T-helper 1 cell treated with Interleukin-12 subunit alpha and Interleukin-12 subunit beta and Interleukin-4 antibody, amounts not matched to agents 30 μg/mL and 1 μg/mL, for 36 hours (primary cell): ENCODE data around the gene PANK4.

ENCODE experiments used
- H3K27ac Mint-ChIP-seq: one replicate; pipeline ENCODE4 v1.8.0; 2021; ENCODE audit warnings: mild to moderate bottlenecking, mixed read lengths
- H3K27me3 Mint-ChIP-seq: one replicate; pipeline ENCODE4 v1.8.0; 2021; ENCODE audit warnings: low read depth, mixed read lengths
- H3K36me3 Mint-ChIP-seq: one replicate; pipeline ENCODE4 v1.8.0; 2021; ENCODE audit warnings: low read depth, mixed read lengths
- H3K4me1 Mint-ChIP-seq: one replicate; pipeline ENCODE4 v1.8.0; 2021; ENCODE audit warnings: low read depth, mixed read lengths
- H3K4me3 Mint-ChIP-seq: one replicate; pipeline ENCODE4 v1.8.0; 2021; ENCODE audit warnings: mild to moderate bottlenecking, moderate library complexity, mixed read lengths
- H3K9me3 Mint-ChIP-seq: one replicate; pipeline ENCODE4 v1.8.0; 2021; ENCODE audit warnings: mixed read lengths

The PANK4 gene

DNA sequence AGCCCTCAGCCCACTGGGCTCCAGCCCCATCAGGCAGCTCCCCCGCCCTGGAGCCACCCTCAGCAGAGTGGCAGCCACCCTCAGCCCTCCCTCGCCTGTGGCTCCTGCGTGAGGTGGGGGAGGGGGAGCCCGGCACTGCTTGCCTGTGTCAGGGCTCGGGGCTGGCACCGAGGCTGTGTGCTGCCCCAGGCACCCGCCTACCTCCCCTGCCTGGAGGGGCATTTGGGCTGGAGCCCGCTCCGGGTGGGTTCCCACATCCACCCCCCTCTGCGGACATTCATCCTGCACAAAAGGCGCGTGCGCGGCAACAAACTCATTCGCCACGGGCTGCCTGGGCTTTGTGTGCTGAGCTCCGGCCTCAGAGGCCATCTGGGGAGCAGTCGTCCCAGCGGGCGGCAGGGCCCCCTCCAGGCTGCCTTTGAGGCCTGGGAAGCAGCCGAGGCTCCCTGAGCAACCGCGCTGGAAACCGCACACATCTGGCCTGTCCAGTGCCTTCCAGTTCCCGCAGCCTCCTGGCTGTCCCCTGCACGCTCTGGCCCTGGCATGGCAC, 17.2 kb upstream of the PANK4 start:
- Mint-ChIP-seq H3K4me1 (peaks cover 9% of the 10 kb centered on the region), H3K27me3 (peaks cover 18% of the 10 kb centered on the region), H3K9me3 (no peaks in the 10 kb centered on the region), H3K27ac (no peak overlapping the region), H3K36me3 (no peaks in the 10 kb centered on the region), H3K4me3 (no peak overlapping the region)

DNA sequence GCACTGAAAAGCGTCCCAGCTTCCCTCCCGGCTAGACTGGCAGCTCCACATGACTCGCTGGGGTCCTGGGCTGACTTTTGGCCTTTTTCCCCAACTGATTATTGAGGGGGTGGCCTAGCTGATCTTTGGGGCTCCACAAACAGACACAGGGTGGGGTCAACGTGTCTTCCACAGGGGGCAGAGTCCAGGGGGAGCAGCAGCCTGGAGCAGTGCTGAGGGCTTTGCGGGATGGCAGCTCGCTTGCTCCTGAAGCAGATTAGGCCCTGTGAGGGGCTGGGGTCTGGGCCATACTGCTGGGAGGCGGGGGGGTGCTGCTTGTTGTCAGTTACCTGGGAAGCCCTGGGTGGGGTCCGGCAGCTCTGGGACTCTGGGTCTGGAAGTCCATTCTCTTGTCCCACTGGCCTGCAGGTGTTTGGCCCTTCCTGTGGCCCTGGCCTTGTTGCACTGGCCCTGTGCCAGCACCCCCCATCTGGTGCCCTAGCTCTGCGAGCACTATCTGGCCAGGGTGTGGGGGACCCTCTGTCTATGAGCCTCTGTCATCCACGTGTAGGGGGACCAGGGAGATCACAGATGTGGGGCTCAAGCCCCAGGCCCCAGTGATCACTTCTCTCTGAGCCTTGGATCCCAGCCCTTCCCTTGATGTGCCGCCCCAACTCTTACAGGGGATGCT, 16.0 kb upstream of the PANK4 start:
- Mint-ChIP-seq H3K27ac (no peak overlapping the region), H3K4me3 (no peak overlapping the region), H3K27me3 (peaks cover 18% of the 10 kb centered on the region), H3K36me3 (no peaks in the 10 kb centered on the region), H3K9me3 (no peaks in the 10 kb centered on the region), H3K4me1 (peaks cover 1% of the 10 kb centered on the region)

DNA sequence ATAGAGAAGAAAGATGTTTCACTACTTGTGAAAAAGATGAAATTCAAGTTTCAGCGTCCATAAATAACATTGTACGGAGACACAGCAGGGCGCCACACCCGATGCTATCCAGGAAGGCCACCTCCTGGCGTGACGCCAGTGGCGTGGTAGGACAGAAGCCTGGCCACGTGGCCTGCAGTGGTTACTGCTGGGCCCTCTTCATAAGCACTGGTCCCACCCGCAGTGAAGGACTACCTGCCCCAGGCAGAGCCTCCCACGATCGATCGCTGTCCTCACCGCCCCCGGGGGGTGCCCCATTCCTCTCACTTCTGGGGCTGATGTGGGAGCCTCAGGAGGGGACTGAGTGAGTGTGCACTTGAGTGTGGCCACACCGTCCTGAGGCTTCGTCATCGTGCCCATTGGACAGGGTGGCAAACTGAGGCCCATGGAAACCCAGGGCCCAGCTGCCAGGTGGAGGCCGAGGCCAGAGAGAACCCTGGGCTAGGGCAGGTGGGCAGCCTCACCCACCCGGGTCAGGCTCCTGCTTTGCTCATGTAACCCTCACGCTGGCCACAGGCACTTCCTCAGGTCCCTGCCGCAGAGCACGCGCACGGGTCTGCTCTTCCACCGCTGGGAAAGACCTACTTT, 15.3 kb upstream of the PANK4 start:
- Mint-ChIP-seq H3K27me3 (peaks cover 22% of the 10 kb centered on the region), H3K9me3 (no peaks in the 10 kb centered on the region), H3K27ac (no peak overlapping the region), H3K4me3 (no peak overlapping the region), H3K36me3 (no peaks in the 10 kb centered on the region), H3K4me1 (peaks cover 1% of the 10 kb centered on the region)

DNA sequence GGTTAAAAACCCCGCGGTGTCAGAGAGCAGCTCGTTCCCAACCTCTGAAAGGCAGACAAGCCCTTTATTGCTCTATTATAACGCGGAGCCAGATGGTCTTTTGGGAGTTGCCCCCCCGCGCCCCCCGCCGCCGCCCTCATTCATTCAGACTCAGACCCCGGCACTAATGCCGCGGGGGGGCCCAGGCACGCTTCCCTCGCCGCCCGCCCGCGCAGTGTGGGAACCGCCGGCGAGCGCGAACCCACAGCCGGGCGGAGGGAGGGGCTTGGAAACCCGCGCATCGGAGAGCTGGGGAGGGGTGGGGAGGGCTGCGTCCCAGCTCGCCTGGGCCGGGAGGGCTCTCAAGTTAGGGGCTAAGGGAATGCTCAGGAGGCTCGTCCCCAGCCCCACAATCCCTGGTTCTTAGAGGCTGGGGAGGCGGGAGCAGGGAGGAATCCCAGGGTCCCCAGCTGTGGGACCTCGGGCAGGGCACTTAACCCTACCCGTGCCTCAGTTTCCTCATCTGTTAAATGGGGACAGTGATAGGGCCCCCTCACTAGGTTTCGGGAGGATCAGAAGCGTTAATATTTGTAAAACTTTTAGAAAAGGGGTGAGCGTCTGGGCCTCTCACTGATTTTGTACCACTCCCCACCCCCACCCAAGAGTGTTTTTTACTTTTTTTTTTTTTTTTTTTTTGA, 14.6 kb upstream of the PANK4 start:
- H3K4me1 Mint-ChIP-seq: peaks cover 1% of the 10 kb centered on the region
- H3K27me3 Mint-ChIP-seq: peaks cover 22% of the 10 kb centered on the region
- no peak overlapping the region for H3K4me3 Mint-ChIP-seq

DNA sequence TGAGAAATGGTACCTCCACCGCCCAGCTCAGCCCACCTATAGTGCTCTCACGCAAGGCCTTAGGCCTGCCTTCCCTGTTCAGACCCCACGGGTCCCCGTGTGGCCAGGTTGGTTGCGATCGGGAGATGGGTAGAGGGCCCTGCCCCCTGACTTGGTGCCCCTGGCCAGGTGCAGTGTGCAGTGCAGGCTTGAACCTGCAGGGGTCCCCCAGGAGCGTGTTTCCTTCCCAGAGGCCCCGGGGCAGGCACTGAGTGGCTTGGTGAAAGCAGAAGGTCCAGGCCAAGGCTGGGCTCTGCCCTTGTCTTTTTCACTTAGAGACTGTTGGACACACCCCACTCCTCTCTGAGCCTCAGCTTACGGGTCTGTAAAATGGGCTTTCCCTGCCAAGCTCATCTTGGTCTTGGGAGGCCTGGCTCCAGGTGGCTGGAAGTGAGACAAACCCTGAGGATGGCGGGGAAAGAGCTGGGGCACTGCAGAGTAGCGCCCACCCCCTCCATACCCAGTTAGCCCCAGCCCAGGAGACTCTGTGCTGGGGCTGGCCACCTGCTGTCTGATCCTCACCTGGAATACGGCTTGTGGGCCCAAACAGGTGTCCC, 13.0 kb upstream of the PANK4 start:
- Mint-ChIP-seq H3K36me3 (no peaks in the 10 kb centered on the region), H3K4me1 (peaks cover 1% of the 10 kb centered on the region), H3K27me3 (peaks cover 27% of the 10 kb centered on the region), H3K27ac (no peak overlapping the region), H3K4me3 (no peak overlapping the region), H3K9me3 (no peaks in the 10 kb centered on the region)

More for the DNA sequence above, 14.6 kb upstream of the PANK4 start:
- H3K36me3 Mint-ChIP-seq: no peaks in the 10 kb centered on the region
- no peak overlapping the region for H3K27ac Mint-ChIP-seq
- H3K9me3 Mint-ChIP-seq: no peaks in the 10 kb centered on the region

DNA sequence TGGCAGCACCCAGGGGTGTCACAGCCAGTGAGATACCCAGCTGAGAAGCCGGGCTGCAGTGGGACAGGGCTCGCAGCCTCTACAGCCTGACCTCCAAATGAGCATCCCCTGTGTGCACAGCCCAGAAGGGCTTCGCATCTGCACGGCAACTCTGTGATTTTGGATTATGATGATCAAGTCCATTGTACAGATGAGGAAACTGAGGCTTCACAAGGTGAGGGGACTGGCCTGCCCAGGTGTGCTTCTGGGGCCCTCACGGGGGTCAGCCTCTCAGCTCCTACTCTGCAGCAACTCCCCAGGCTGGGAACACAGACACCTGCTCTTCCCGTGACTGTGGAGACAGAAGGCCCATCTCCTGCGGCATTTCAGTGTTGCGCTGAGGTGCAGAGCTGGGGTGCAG, 12.5 kb upstream of the PANK4 start:
- peaks cover 27% of the 10 kb centered on the region for H3K27me3 Mint-ChIP-seq
- H3K4me3 Mint-ChIP-seq: no peak overlapping the region
- H3K27ac Mint-ChIP-seq: no peak overlapping the region
- H3K9me3 Mint-ChIP-seq: no peaks in the 10 kb centered on the region
- H3K4me1 Mint-ChIP-seq: peaks cover 1% of the 10 kb centered on the region
- H3K36me3 Mint-ChIP-seq: no peaks in the 10 kb centered on the region

DNA sequence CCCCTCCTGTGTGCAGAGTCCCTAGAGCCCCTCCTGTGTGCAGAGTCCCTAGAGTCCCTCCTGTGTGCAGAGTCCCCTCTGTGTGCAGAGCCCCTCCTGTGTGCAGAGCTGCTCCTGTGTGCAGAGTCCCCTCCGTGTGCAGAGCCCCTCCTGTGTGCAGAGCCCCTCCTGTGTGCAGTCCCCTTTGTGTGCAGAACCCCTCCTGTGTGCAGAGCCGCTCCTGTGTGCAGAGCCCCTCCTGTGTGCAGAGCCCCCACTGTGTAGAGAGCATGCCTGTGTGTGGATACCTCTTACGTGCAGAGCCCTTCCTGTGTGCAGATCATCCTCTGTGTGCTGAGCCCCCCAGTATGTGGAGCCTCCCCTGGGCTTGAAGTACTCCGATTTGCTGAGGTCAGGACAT, 12.0 kb upstream of the PANK4 start:
- Mint-ChIP-seq H3K36me3 (no peaks in the 10 kb centered on the region), H3K4me3 (no peak overlapping the region), H3K9me3 (no peaks in the 10 kb centered on the region), H3K27ac (no peak overlapping the region), H3K27me3 (peaks cover 28% of the 10 kb centered on the region), H3K4me1 (peaks cover 1% of the 10 kb centered on the region)

DNA sequence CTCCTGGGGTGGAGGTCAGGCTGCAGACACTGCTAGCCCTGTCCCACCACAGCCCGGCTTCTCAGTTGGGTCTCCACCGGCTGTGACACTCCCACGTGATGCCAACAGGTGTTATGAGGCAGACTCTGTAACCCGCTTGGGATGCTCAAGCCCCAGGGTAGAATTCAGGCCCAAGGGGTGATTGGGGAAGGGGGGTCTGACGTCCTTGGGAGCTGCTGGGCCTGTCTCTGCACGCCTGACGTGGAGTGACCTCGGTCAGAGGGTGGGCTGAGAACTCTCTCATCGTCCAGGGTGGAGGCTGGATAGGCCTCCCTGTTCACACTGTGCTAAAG, 11.4 kb upstream of the PANK4 start:
- Mint-ChIP-seq H3K27ac (no peak overlapping the region), H3K36me3 (no peaks in the 10 kb centered on the region), H3K4me3 (no peak overlapping the region), H3K27me3 (peaks cover 32% of the 10 kb centered on the region), H3K4me1 (peaks cover 1% of the 10 kb centered on the region), H3K9me3 (no peaks in the 10 kb centered on the region)

DNA sequence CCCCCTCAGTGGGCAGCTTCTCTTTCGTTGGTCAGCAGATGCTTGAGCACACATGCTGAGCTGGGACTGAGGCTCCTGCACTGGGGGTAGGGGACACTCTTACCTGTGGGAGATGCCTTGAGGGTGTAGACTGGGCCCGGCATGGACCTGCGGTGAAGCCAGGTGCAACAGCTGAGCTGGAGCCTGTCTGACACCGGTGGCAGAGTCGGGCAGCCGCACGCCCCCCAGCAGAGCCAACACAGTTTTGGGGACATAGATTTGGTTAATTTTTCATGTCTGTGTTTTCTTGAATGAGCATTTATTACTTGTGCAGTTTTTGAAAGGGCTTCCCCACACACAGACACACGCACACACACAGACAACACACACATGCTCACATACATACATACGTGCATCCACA, 9.6 kb upstream of the PANK4 start:
- no peak overlapping the region for H3K27ac Mint-ChIP-seq
- H3K9me3 Mint-ChIP-seq: no peaks in the 10 kb centered on the region

DNA sequence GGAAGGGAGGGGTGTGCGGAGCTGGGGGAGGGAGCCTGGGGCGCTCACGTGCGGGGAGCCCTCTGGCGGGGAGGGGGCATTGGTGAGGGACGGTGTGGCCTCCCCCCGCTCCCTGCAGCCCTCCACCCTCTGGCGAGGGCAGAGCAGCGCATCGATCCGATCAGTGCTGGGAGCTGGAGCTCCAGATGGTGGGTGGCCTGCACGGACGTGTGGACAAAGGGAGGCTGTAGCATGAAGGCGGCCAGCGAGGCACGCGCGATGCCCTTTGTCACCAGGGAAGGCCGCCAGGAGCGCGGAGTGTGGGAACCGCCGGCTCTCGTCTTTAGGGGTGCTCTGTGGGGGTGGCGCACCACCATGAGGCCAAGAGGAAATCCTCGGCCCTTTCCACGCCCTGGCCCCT, 9.1 kb upstream of the PANK4 start:
- Mint-ChIP-seq H3K36me3 (no peaks in the 10 kb centered on the region), H3K4me1 (no peaks in the 10 kb centered on the region), H3K27ac (no peak overlapping the region), H3K4me3 (no peak overlapping the region), H3K27me3 (peaks cover 27% of the 10 kb centered on the region), H3K9me3 (no peaks in the 10 kb centered on the region)

More for the DNA sequence above, 9.6 kb upstream of the PANK4 start:
- no peak overlapping the region for H3K4me3 Mint-ChIP-seq
- no peaks in the 10 kb centered on the region for H3K4me1 Mint-ChIP-seq
- peaks cover 23% of the 10 kb centered on the region for H3K27me3 Mint-ChIP-seq
- no peaks in the 10 kb centered on the region for H3K36me3 Mint-ChIP-seq

DNA sequence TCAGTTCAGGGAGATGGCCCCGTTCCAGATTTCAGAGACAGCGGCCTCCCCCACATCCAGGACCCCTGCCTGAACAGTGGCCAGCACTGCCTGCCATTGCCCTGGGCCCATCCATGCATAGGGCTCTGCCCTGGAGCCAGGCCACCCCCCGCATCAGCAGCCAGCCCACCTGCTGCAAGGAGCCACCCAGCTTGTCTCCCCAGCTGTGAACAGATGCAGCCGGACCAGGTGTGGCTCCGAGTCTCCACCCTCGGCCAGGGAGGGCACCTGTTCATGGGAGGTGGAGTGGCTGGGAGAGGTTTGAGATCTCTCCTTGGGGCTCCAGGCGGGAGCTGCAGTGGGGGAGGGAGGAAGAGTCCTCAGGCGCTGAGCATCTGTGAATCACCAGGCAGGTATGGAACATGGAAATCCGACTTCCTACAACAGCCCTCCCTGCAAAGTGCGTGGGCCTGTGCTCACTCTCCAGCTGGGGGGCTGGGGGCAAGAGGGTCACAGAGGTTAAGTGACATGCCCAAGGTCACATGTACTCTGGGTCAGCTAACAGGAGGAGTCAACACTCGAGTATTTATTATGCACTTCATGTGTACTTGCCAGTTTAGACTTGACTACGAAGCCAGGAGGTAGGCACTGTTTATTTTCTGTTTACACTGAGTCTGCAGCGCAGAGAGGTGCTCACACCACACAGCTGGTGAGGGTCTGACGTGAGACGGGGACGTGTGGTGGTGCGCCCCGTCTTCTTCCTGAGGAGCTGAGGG, 8.5 kb upstream of the PANK4 start:
- Mint-ChIP-seq H3K9me3 (no peaks in the 10 kb centered on the region), H3K27ac (no peak overlapping the region), H3K27me3 (peaks cover 25% of the 10 kb centered on the region)

DNA sequence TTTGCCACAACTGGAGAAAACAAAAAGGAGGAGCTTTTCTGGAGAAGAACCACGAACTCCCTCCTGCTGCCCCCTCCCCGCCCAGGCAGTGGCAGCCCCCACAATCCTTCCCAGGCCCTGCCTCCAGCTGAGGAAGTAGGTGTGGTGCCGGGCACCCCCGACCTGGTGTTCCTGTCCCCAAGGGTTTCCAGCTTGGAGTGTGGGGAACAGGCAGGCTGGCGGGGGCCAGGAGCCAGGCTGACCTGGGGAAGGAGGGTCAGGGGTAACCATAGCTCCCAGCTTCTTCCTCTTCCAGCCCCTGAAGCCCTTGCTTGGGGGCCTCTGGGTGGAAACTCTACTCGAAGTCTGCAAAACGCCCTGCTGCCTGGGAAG, 7.9 kb upstream of the PANK4 start:
- H3K4me3 Mint-ChIP-seq: no peak overlapping the region
- no peaks in the 10 kb centered on the region for H3K4me1 Mint-ChIP-seq
- no peak overlapping the region for H3K27ac Mint-ChIP-seq
- peaks cover 23% of the 10 kb centered on the region for H3K27me3 Mint-ChIP-seq
- H3K36me3 Mint-ChIP-seq: no peaks in the 10 kb centered on the region
- H3K9me3 Mint-ChIP-seq: no peaks in the 10 kb centered on the region

More for the DNA sequence above, 8.5 kb upstream of the PANK4 start:
- Mint-ChIP-seq H3K4me1 (no peaks in the 10 kb centered on the region), H3K4me3 (no peak overlapping the region), H3K36me3 (no peaks in the 10 kb centered on the region)

DNA sequence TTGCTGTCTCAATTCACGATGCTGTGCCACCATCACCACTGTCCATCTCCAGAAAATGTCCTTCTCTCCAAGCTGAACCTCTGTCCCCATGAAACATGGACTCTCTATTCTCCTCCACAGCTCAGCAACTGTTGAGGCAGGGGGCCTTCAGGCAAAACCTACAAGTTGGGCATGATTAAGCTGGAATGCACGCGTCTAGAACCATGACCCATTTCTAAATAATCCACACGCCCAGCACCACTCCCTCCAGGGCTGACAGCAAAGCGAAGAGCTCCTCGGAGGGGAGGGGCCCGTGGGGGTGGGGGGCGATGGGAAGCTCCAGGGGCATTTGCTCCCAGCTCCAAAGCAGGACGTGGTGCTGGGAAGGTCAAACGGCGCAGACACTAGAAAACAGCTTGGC, 7.0 kb upstream of the PANK4 start:
- Mint-ChIP-seq H3K36me3 (no peaks in the 10 kb centered on the region), H3K4me1 (no peaks in the 10 kb centered on the region), H3K27ac (no peak overlapping the region), H3K27me3 (peaks cover 30% of the 10 kb centered on the region), H3K4me3 (no peak overlapping the region), H3K9me3 (no peaks in the 10 kb centered on the region)

DNA sequence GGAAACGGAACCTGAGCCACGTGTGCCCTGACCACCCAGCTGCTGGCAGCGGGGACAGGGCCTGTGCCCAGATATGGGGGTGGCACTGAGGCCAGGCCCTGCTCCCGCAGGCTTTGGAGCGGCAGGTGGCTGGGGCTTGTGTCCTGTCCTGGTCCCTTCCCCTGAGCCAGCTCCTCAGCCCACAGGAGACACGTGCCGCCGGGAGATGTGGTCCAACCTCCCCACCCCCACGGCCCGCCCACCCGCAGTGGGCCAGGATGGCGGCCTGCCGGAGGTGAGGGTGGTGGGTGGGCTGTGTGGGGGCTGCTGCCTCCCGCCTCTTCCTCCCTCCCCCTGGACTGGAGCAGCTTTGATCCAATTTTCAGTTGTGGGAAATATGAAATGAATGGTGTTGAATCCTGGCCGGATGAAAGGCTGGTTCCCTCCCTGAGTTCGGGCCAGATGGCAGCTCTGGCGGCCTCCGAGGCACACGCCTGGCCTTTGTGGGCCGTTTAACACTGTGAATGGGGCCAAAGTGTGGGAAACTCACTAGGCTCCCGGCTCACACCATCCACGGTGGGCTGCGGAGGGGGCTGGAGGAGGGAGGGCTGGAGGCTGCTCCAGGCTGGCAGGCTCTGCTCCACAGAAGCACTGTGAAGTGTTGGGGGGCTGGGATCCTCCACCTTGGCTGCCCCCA, 6.2 kb upstream of the PANK4 start:
- H3K4me1 Mint-ChIP-seq: no peaks in the 10 kb centered on the region
- peaks cover 30% of the 10 kb centered on the region for H3K27me3 Mint-ChIP-seq
- H3K9me3 Mint-ChIP-seq: no peaks in the 10 kb centered on the region
- H3K36me3 Mint-ChIP-seq: no peaks in the 10 kb centered on the region
- H3K27ac Mint-ChIP-seq: no peak overlapping the region
- H3K4me3 Mint-ChIP-seq: no peak overlapping the region
